Fibroblast of peridontal ligament (primary cell): ENCODE data around the gene PSMB11.
"Not testable (repeated sequence)": the region's sequence is repeated elsewhere in the genome, so short reads cannot be mapped to it uniquely, and the experiment has no call there.

Experiments
- DNase-seq: peaks from one replicate; pipeline ENCODE4 v3.0.0-alpha.2; 2010; ENCODE audit errors: extremely low read depth

Gene PSMB11, protein sequence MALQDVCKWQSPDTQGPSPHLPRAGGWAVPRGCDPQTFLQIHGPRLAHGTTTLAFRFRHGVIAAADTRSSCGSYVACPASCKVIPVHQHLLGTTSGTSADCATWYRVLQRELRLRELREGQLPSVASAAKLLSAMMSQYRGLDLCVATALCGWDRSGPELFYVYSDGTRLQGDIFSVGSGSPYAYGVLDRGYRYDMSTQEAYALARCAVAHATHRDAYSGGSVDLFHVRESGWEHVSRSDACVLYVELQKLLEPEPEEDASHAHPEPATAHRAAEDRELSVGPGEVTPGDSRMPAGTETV

DNA sequence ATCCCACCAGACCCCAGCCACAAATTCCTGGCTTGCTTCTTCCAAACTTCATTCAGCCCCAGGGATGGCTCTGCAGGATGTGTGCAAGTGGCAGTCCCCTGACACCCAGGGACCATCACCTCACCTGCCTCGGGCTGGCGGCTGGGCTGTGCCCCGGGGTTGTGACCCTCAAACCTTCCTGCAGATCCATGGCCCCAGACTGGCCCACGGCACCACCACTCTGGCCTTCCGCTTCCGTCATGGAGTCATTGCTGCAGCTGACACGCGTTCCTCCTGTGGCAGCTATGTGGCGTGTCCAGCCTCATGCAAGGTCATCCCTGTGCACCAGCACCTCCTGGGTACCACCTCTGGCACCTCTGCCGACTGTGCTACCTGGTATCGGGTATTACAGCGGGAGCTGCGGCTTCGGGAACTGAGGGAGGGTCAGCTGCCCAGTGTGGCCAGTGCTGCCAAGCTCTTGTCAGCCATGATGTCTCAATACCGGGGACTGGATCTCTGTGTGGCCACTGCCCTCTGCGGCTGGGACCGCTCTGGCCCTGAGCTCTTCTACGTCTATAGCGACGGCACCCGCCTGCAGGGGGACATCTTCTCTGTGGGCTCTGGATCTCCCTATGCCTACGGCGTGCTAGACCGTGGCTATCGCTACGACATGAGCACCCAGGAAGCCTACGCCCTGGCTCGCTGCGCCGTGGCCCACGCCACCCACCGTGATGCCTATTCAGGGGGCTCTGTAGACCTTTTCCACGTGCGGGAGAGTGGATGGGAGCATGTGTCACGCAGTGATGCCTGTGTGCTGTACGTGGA, at the start of gene PSMB11:
Gene PSMB11 (plus strand): TSS at position 51 of the 804 bp plus-strand sequence. CDS start 14 bp downstream, at position 65.
- DNase-seq: no peak

DNA sequence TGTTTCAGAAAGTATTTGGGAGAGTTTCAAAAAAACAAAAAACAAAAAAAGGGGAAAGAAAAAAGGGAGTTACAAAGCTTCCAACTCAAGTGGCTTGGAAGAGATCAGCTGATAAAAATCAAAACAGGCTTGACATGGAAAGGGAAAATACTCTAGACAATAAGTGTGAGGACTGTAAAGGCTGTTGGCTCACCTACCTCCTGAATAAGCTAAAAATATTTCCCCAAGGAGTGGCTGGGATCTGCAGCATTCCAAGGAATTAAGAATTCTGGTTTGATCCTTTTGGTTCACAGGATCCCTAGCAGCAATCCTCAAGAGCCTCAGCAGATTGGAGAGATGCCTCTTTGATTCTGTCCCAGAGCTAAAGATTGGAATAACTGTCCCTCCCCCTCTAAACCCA, 48.5 kb upstream of the PSMB11 start:
- no peak for DNase-seq

DNA sequence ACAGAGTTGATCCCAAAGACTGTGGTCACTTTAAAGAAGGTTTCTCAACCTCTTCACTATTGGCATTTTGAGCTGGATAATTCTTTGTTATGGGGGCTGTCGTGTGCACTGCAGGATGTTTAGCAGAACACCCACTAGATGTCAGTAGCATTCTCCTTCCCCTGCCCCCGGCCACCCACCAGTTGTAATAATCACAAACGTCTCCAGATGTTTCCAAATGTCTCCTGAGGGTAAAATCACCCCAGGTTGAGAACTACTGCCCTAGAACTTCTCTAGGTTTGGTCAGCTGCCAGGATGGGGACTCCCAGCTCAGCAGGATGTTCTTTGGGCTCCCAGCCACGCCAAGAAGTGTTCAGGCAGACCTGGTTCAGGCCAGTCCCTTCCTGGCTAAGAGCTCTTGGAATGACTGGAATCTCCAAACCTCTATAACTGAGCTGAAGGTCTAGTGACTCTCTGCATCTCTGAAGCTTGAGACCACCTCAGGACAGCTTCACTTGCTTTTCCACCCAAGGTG, 47.2 kb upstream of the PSMB11 start:
- DNase-seq: peak; percentile 37

DNA sequence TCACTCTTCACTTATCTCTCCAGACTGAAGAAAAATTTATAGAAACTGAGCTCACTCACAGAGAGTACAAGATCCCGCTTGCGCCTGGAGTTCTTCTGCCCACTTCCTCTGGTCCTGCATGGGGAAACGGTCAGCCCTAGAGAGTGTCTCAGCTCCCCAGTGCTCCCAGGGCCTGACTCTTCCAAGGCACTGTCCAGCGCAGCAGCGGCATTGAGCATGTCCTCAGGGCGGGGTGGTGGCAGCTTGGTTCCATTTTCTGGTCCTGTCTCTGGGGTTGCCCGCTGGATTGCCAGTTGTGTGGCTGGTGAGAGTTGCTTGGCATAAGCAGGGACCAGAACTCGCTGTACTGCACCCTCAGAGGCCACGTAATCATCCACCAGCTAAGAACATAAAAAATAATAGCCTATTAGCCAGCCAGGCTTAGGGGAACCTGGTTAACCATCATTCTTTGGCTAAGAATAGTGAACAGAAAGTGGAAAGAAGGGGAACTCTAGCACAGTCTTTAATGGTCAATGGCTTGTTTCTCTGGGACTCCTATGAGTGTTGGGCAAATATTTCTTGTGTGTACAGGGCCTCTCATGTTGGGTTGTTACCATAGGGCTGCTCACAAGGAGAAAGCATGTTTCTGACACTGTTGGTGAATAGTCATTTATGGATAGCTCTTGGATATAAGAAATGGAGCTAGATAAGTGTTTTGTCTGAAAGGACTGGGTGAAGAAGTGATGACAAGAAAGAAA, 46.0 kb upstream of the PSMB11 start:
- DNase-seq: no peak

DNA sequence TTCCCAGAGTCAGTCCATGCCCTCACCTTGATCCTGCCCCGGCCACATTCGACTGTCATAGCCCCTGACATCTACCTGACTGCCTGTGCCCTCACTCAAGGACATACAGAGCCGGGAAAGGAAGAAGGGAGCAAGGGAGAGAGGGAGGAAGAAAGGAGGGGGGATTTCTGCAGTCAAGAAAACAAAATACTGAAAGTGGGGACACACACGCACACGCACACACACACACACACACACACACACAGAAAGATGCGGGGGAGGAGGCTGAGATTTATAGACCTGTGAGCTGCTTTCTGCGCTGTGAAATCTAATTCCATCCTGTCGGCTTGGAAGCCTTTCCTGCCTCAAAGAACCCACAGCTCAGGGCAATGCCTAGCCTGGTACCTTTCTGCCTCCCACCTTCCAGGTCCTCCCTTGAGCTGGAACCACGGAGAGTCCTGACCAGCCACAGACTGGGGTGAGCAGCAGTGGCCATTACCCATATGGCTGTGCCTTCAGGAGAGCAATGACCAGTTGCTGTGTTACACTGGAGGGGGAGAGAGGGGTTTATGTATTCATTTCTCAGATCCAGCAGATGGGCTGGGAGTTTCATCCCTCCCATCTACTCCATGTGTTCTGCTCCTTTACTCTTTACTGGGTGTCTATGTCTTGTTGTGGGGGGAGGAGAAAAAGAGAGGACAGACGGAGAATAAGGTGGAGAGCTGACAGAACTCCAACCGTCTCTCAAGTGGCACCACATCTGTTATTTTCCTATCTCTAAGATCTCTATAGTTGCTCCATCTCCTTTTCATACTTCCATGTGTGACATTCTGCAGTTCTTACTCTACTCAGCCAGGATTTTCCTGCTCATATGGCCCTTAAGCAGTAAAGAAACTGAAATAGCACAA, 45.0 kb upstream of the PSMB11 start:
- no peak for DNase-seq

DNA sequence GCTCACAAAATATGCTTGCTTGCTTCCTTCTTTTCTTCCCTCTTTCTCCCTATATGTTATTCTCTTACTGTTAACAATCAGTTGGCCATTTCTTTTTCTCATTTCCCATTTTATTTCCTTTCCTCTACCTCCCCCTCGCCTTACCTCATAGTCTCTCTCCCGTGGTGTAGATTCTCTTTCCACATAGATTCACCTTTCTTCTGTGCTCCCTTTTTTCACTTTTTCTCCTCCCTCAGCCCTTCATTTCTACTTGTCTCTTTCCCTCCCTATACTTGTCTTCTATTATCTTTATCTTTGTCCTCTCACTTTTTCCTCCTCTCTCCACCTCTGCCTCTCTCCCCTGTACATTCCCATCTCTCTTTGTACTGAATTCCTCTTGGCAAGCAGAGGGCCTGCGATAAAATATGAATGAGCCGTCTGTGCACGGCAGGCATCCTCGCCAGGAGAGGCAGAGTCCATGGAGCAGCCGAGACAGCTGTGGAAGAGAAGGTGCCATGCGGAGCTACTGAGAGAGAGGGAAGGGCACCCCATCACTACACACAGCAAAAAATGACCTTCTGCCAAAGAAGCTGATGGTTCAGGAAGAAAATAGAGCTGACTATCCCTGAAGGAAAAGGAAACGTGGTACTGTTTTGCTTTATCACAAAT, 44.2 kb upstream of the PSMB11 start:
- DNase-seq: no peak

DNA sequence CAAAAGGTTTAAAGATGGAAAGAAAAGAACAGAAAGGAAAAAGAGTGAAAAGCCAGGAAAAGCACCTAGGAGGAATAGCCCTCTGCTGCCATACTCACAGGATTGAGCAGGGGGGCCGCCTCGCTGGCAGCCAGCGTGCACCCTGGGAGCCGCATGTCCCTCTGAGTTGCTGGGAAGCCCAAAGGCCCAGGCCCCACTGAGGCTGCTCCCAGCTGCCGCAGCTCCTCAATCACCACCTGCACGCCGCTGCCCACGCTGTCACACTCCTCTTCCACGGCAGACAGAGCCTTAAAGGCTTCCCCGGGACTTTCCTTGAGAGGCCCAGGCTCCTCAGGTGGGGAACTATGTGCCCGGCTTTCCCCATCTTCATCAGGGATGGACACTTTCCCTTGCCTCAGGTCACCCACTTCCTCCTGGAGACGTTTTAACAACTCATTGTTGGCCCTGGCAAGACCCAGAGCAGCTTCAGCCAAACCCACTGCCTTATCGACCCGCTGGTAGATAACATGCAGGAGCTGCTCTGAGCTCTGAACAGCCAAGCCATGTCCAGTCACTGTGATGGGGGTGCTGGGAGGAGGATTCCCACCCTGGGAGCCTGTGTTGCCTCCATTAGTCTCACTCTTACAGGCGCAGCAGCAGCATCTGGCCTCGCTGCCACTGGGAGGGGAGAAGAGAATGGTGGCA, 43.5 kb upstream of the PSMB11 start:
- no peak for DNase-seq

DNA sequence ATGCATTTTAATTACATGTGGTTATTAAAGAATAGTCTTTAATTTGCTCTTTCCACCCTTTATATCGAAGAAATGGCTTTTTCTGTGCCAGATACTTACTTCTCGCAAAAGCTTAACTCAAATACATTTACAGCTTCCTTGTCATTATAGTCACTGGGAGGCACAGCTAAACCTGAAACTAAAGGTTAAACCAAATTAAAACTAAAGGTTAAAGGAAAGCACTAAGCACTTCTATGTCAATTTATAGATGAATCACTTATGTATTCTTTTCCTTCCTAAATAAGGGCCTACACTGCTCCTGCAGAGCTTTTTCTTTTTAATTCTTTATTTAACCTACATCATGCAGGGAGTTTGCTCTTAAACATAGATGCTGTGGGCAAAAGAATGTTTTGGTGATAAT, 41.2 kb upstream of the PSMB11 start:
- DNase-seq: no peak

DNA sequence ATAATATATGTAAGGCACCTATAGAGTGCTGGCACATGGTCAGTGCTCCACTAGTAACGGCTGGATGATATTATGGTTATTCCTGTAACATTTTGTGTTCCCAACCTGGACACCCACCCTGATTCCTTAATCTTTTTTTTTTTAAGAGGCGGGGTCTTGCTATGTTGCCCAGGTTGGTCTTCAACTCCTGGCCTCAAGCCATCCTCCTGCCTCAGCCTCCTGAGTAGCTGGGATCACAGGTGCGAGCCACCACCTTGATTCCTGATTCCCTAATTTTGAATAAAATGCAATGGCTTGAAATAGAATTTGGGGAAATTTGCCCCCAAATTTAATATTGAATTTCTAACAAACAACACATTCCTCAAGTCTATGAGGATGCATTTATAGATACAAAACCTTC, 39.4 kb upstream of the PSMB11 start:
- DNase-seq: no peak

DNA sequence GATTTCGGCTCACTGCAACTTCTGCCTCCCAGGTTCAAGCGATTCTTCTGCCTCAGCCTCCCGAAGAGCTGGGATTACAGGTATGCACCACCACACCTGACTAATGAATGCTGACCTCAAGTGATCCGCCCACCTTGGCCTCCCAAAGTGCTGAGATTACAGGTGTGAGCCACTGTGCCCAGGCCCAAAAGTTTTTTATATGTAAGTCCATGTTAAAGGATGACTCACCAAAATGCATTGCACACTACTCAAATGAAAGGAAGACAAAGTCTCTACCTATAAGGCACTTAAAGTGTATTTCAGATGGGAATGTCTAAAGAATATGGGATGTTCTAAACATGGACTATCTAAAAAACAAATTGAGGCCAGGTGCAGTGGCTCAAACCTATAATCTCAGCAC, 37.7 kb upstream of the PSMB11 start:
- not testable (repeated sequence) for DNase-seq

DNA sequence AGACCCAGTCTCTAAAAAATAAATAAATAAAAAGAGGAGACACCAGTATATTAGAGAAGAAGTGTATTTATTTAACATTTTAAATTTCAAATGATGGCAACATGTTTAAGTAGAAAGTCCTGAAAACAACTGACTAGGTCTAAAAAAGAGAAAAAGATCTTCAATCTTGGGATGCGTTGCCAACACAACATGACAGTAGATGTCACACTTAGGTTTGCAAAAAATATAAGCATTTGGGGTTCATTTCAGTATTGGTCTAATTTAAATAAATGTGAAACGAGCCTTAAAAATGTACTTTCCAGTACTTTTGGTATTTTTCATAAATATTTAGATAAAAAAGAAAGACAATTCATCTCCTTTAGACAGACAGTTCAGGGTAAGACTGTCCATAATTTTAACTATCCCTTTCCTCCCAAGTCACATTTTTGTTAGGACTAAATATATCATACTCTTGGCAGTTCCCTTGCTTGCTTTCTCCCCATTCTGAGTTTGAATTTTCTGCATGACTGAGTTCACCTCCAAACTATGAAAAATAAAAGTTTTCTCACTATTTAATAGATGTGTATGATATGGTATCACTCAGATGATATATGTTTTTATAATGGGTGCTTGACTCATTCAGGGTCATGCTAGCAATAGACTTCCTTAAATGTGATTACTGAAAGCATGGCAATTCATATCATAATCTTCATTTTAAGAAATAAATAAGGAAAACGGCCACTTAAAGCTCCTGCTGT, 36.4 kb upstream of the PSMB11 start:
- no peak for DNase-seq

DNA sequence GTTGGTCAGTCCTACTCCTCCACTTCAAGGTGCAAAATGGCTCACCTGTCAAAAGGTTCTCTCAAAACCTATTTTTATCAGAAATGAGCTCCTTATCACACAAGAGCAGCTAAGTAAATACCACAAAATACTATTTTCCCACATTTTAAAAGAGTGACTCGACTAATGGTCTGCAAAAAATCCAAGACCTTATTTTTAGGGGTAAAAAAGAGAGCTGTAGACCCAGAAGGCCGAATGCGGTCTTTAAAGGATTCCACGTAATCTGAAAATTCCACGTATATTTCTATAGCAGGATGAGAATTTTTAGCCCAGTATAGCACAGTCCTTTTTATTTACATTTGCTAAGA, 35.9 kb upstream of the PSMB11 start:
- no peak for DNase-seq

DNA sequence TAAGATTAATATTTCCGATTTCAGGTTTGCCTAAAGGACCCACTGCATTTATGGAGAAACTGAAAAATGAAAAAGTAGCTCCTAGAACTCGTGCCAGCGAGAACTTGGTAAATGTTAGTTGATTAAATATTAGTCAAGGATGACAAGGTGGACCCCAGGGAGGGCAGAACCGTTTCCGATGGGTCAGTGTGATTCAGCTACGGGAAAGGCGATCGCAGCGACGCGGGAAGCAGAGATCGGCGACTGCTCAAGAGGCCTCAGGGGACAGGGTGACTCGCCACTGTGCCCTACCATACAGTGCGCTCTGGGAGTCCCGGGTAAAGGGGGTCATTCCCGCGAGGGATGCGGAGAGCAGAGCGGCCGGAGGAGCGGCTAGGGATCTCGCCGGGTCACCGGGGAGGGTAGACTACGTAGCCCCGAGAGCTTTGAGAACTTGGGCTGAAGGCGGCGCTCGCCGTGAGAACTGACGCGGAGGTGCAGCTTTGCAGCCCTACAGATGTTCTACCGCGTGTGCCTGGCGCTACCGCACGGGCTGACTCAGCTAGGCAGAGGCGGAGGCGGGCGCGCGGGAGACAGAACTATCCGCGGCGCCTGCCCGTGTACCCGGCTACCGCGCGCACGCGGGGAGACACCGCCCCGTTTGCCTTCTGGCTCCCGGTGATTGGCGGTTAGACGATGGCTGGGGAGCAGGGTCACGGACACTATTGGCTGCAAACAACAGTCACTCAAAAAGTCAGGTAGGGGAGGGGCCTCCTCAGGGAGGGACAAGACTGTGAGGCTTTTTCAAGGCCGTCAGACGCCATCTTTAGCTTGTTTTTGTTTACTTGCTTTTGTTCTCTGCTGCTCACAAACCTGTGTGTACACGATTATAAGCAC, 35.2 kb upstream of the PSMB11 start:
- DNase-seq: peak; percentile 97

DNA sequence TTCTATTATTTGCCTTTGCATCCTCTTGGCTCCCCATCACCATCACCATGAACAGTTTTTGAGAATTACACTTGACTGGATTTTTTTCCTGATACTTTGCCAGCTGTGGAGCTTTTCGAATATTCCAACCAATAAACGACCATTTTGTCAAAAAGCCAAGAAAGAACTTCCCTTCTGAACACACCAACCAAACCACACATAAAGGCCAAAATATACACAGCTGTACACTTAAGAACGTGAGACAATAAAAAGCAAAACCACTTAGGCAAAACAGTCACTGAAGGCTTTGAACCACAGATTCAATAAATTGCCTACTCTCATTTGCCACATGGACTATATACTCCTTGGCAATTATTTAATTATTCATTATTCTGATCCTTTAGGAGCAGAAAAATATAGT, 33.2 kb upstream of the PSMB11 start:
- DNase-seq: peak; percentile 16

DNA sequence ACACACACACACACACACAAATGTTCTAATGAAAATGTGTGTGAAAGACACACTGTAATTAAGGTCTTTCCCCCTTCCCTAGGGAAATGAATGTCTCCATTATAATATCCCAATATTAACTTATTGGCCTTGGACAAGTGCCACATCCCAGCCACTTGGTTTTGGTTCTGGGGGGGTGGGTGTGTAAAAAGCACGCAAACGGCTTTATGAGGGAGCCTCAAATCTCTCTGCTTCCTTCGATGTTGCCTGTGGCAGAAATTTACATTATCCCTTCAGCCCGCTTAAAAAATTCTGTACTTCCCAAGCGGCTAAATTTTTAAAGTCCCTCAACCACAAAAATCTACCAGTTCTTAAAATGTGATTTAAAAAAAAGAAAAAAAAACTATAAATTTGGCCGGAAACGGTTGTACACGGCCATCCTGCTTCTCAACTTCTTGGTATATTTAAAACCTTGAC, 32.5 kb upstream of the PSMB11 start:
- DNase-seq: no peak

DNA sequence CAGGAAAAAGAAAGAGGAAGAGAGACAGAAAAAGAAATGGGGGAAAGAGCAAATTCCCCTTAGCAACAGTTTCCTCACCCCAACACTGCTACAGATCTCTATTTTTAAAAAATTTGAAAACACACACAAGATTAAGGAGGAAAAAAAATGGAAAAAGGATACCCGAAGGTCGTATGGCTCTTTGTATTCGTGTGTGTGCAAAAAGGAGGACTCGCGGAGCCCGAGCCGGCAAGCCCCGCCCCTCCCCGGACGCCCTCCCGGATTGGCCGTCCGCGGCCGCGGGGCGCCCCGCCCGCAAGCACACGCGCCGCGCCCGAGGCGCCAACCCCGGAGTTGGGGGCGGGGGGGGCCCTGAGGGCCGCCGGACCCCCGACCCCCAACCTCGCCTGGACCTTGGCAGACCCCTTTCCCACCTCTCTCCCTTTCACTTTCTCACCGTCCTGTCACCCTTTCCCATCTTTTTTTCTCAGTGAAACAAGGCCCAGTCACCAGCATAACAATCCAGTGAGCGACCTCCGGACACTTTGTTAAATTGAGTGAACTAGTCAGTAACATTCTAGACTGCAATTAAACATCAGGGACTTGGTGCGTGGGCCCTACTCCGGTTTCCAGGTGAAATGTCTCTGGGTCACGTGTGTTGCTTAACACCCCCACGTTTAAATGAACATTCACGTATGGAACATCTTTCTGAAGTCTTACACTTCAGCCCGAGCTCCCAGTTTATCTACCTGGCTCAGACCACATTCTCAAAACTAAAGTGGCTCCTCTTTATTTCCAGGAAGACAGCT, 31.9 kb upstream of the PSMB11 start, which contains the start of gene C14orf93:
Gene C14orf93 (minus strand): TSS at position 205 of the 788 bp plus-strand sequence. CDS start 11,120 bp downstream, outside the sequence.
- DNase-seq: peak; percentile 52

DNA sequence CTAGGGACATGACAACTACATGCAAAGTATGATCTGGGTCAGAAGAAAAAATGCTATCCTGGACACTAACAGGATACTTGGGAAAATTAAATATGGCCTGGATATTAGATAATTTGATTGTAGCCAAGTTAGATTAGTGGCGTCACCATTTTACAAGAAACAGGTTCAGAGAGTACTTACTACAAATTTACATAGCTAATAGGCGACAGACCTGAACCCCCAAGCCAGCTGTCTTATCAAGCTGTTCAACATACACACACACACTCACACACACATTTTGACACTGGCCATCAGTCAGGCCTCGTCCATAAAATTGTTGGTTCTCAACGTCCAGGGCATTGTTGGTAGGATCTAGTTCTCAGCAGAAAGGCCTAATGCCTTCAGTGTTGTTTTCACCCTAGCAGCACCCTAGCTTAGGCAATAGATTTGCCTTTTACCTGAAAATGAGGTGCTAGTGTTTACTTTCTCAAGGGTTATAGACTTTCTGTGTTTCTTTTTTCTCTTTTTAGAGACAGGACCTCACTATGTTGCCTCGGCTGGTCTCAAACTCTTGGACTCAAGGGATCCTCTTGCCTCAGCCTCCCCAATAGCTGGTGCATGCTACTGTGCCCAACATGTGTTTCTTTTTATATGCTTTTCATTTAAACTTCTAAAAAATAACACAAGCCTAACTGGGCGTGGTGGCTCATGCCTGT, 28.8 kb upstream of the PSMB11 start:
- DNase-seq: no peak
